Natural killer cell (primary cell): ENCODE measurements around the gene AJAP1. TPM values are rescaled to one million over a fixed set of nuclear protein-coding genes. Genes with fewer than 3 reads are reported as not detected.

Experiments used
- ATAC-seq, 3 donors: fragments of 150-1000 bp in 2 of 3; fragments of 200-7000 bp in 1 of 3; cut with Tn5 transposase; 1 replicate in 1 of 3; 2 replicates in 2 of 3; pipeline ENCODE4 v1.10.0; 2021; ENCODE audit warnings: mild to moderate bottlenecking in 2 of 3, moderate library complexity in 2 of 3
- DNase-seq, 2 donors: peaks; one replicate each; pipeline versions ENCODE4 v3.0.0 to v3.0.0-alpha.2; 2013 to 2021; ENCODE audit warnings: mixed read lengths in 1 of 2
- H3K27ac ChIP-seq: one replicate; pipeline ENCODE4 v1.5.1; 2013; ENCODE audit warnings: mild to moderate bottlenecking, low read length
- H3K27me3 ChIP-seq: one replicate; pipeline ENCODE4 v1.6.1; 2013; ENCODE audit warnings: low read length; ENCODE audit not compliant: control insufficient read depth, insufficient read depth
- H3K36me3 ChIP-seq: one replicate; pipeline ENCODE4 v1.6.1; 2013; ENCODE audit warnings: low read length; ENCODE audit not compliant: control insufficient read depth, insufficient read depth
- H3K4me1 ChIP-seq: one replicate; pipeline ENCODE4 v1.6.1; 2013; ENCODE audit warnings: low read length; ENCODE audit not compliant: control insufficient read depth, insufficient read depth
- H3K4me3 ChIP-seq: one replicate; pipeline ENCODE4 v1.5.1; 2013; ENCODE audit warnings: low read length
- H3K9me3 ChIP-seq: one replicate; pipeline ENCODE4 v1.6.1; 2013; ENCODE audit warnings: low read length; ENCODE audit not compliant: control insufficient read depth, insufficient read depth
- H3K27ac Mint-ChIP-seq, 2 donors: one replicate each; pipeline ENCODE4 v1.8.0; 2022; ENCODE audit warnings: mild to moderate bottlenecking in 2 of 2, mixed read lengths in 2 of 2, moderate library complexity in 1 of 2
- H3K27me3 Mint-ChIP-seq, 2 donors: one replicate each; pipeline ENCODE4 v1.8.0; 2022; ENCODE audit warnings: low read depth in 2 of 2, mixed read lengths in 2 of 2
- H3K36me3 Mint-ChIP-seq: one replicate; pipeline ENCODE4 v1.8.0; 2022; ENCODE audit warnings: mixed read lengths
- H3K4me1 Mint-ChIP-seq, 2 donors: one replicate each; pipeline ENCODE4 v1.8.0; 2022; ENCODE audit warnings: mixed read lengths in 2 of 2
- H3K4me3 Mint-ChIP-seq: one replicate; pipeline ENCODE4 v1.8.0; 2022; ENCODE audit warnings: mild to moderate bottlenecking, moderate library complexity, mixed read lengths
- H3K9me3 Mint-ChIP-seq, 2 donors: one replicate each; pipeline ENCODE4 v1.8.0; 2022; ENCODE audit warnings: mixed read lengths in 2 of 2
- CTCF ChIP-seq: fragments of 200-600 bp; IDR thresholded peaks from one replicate; pipeline ENCODE4 v1.8.0; 2022; ENCODE audit warnings: antibody characterized with exemption
- WGBS: methylation state at CpG from one replicate; pipeline ENCODE4 v1.1.7; 2013; ENCODE audit warnings: missing lambda C conversion rate; ENCODE audit not compliant: insufficient coverage; 5-methylcytosine and 5-hydroxymethylcytosine counted together
- intact Hi-C: fragments of 100-400 bp; cut with micrococcal nuclease; formaldehyde crosslinking; loops from one replicate; pipeline ENCODE4 v1.14.2; 2022
- total RNA-seq, 4 donors: library from RNA; stranded (reverse); fragments of 120-200 nt in 1 of 4; gene quantifications; one replicate each; pipeline versions ENCODE4 v1.2.3 to v1.2.4, GENCODE V29; 2013 to 2022

The AJAP1 gene
- total RNA-seq, 3 donors from 2014 or later (not counting 1 experiment from before 2014, with no cell fraction given) = not detected

GRCh38 chr1:4754816-4755215 is 100.4 kb downstream of the AJAP1 start:
- intact Hi-C loops = no loop called here
- H3K27ac ChIP-seq = no peak overlapping the region
- 61% methylated on average over 2 of the region's 2 CpGs for WGBS
- Mint-ChIP-seq H3K36me3 (no peaks in the 10 kb centered on the region), H3K9me3 (peaks cover 0 to 2% of the 10 kb centered on the region in 2 donors), H3K27me3 (no peaks in the 10 kb centered on the region), H3K4me1 (no peaks in the 10 kb centered on the region), H3K4me3 (no peak overlapping the region), H3K27ac (no peak overlapping the region)
- DNase-seq (no peak), ATAC-seq (no peak)
- no peaks in the 10 kb centered on the region for H3K4me1 ChIP-seq
- H3K27me3 ChIP-seq = no peaks in the 10 kb centered on the region
- no peak for TF ChIP-seq CTCF
- no peaks in the 10 kb centered on the region for H3K36me3 ChIP-seq
- H3K9me3 ChIP-seq = no peaks in the 10 kb centered on the region
- H3K4me3 ChIP-seq = no peak overlapping the region

GRCh38 chr1:4755301-4755845 is 101.0 kb downstream of the AJAP1 start:
- no peak for ATAC-seq
- no peaks in the 10 kb centered on the region for H3K27me3 ChIP-seq
- intact Hi-C loops = no loop called here
- no peak for DNase-seq
- WGBS = 29% methylated on average over 8 of the region's 8 CpGs
- H3K4me1 ChIP-seq = no peaks in the 10 kb centered on the region
- H3K27ac ChIP-seq = no peak overlapping the region
- no peaks in the 10 kb centered on the region for H3K36me3 ChIP-seq
- Mint-ChIP-seq H3K9me3 (peaks cover 0 to 2% of the 10 kb centered on the region in 2 donors), H3K4me3 (no peak overlapping the region), H3K36me3 (no peaks in the 10 kb centered on the region), H3K27me3 (no peaks in the 10 kb centered on the region), H3K27ac (no peak overlapping the region), H3K4me1 (no peaks in the 10 kb centered on the region)
- TF ChIP-seq CTCF = no peak
- no peak overlapping the region for H3K4me3 ChIP-seq
- H3K9me3 ChIP-seq = no peaks in the 10 kb centered on the region

- Histone ChIP-seq H3K27ac (no peak overlapping the region), H3K36me3 (no peaks in the 10 kb centered on the region), H3K9me3 (no peaks in the 10 kb centered on the region), H3K4me1 (no peaks in the 10 kb centered on the region), H3K27me3 (no peaks in the 10 kb centered on the region), H3K4me3 (no peak overlapping the region)
- no peak for TF ChIP-seq CTCF
- Mint-ChIP-seq H3K4me3 (no peak overlapping the region), H3K27ac (no peak overlapping the region), H3K9me3 (peaks cover 0 to 2% of the 10 kb centered on the region in 2 donors), H3K4me1 (no peaks in the 10 kb centered on the region), H3K36me3 (no peaks in the 10 kb centered on the region), H3K27me3 (no peaks in the 10 kb centered on the region)
- intact Hi-C loops = no loop called here
- DNase-seq (no peak), ATAC-seq (no peak)
- 78% methylated on average over 8 of the region's 8 CpGs for WGBS
Measured at GRCh38 chr1:4755864-4756504, 101.6 kb downstream of the AJAP1 start.
